ENCODE measurements around the gene PLAAT5. TPM values are rescaled to one million over a fixed set of nuclear protein-coding genes. Genes with fewer than 3 reads are reported as not detected.
"Not testable (repeated sequence)": the region's sequence is repeated elsewhere in the genome, so short reads cannot be mapped to it uniquely, and the experiment has no call there.

The PLAAT5 gene
- total and polyA plus RNA-seq, 9 donors: 1.5 to 35.0 (median 3.8) TPM

DNA sequence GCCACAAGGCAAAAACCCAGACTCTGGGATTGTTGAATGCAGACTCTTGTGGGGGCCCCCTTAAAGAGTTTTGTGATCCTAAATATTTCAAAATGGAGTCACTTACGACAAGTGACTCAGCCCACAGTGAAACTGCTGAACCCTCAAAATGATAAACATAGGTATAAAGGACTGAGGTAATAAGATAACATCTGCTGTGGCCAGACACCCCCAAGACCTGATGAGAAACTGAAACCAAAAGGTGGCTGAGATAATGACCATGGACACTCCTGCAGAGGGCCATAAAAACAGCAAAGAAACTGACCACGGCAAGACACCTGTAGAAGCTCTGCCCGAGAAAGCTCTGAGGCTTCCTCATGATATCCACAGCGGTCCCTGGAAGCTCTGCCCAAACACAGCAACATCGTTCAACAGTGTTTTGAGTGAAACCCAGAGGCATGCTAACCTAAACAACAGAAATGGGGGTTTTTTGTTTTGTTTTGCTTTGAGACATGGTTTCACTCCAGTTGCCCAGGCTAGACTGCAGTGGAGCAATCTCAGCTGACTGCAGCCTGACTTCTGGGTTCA lies 44.0 kb upstream of the PLAAT5 start:
- intact Hi-C loops (cut with DNase I): no loop called here
- DNase-seq: no peak
- WGBS, 3 donors: 83 to 86% (median 85%) methylated on average over 5 of the region's 5 CpGs
- TF ChIP-seq EP300 (IDR thresholded peaks at IDR 0.05): no peak
- no peak for TF ChIP-seq POLR2A (IDR thresholded peaks at IDR 0.05)
- no peak for TF ChIP-seq CTCF (IDR thresholded peaks at IDR 0.05)
- Histone ChIP-seq H3K4me3 (no peak overlapping the region), H3K9me3 (no peaks in the 10 kb centered on the region), H3K4me1 (ENCODE audit: insufficient read depth) (peaks cover 23% of the 10 kb centered on the region), H3K27me3 (no peaks in the 10 kb centered on the region), H3K36me3 (no peaks in the 10 kb centered on the region), H3K27ac (no peak overlapping the region)

DNA sequence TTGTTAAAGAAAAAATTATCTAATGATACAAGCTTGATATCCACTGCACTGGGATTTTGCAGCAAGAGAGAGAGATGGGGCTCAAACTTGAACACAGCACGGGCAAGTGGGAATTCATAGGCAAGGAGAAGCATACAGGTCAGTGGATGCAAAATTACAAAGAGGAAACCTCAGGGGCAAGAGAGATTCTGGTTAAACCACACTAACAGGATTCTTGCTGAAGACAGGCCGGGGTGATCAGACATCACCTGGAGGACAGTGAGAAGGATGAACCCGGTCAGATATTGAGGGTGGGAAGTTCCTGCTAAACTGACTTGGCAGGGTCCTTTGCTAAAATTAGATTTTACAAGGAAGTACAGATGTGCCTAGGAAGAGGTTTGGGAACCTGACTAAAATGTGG lies 43.1 kb upstream of the PLAAT5 start:
- Histone ChIP-seq H3K4me3 (no peak overlapping the region), H3K27me3 (no peaks in the 10 kb centered on the region), H3K9me3 (no peaks in the 10 kb centered on the region), H3K27ac (no peak overlapping the region), H3K4me1 (ENCODE audit: insufficient read depth) (peaks cover 20% of the 10 kb centered on the region), H3K36me3 (no peaks in the 10 kb centered on the region)
- intact Hi-C loops (cut with DNase I): no loop called here
- TF ChIP-seq POLR2A (IDR thresholded peaks at IDR 0.05) (no peak), CTCF (IDR thresholded peaks at IDR 0.05) (no peak), EP300 (IDR thresholded peaks at IDR 0.05) (no peak)
- 81 to 84% (median 84%) methylated on average over 3 of the region's 3 CpGs for WGBS, 3 donors
- DNase-seq: no peak

DNA sequence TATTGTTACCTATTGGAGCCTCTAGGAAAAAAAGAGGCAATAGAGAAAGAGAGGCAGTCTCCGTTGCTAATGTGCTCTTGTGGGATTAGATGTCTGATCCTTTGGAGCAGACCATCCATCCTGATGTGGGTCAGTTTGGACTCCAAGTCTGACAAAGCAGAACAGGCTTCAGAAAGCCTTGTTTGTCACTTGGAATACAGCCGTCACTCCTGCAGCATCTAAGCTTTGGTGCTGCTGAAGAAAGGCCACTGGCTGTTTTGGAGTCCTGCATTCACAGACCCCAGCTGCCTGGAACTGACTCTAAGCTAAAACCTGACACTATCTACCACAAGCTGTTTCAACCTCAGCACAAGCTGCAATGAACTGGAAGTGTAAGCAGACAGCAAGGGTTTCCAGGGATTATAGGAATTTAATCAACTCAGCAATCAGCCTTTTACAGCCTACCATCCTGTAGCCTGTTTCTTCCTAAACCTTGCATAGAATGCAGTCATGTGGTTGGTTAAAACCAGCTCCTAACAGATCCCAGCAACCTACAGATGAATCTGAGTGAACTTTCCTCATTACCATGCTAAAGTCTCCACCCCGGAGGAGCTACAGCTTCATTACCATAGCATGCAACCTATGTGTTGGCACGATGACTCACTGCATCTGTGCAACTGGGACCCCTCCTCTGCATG lies 42.0 kb upstream of the PLAAT5 start:
- H3K27ac ChIP-seq: no peak overlapping the region
- 79 to 88% (median 83%) methylated on average over 4 of the region's 4 CpGs for WGBS, 3 donors
- peaks cover 10% of the 10 kb centered on the region for H3K4me1 ChIP-seq (ENCODE audit: insufficient read depth)
- H3K9me3 ChIP-seq: no peaks in the 10 kb centered on the region
- TF ChIP-seq POLR2A (IDR thresholded peaks at IDR 0.05) (no peak), EP300 (IDR thresholded peaks at IDR 0.05) (no peak), CTCF (IDR thresholded peaks at IDR 0.05) (no peak)
- no peak for DNase-seq
- intact Hi-C loops (cut with DNase I): no loop called here
- no peaks in the 10 kb centered on the region for H3K27me3 ChIP-seq
- no peak overlapping the region for H3K4me3 ChIP-seq
- no peaks in the 10 kb centered on the region for H3K36me3 ChIP-seq

GRCh38 chr11:63532117-63532516 lies 41.1 kb upstream of the PLAAT5 start:
- TF ChIP-seq EP300 (IDR thresholded peaks at IDR 0.05) (no peak), POLR2A (IDR thresholded peaks at IDR 0.05) (no peak), CTCF (IDR thresholded peaks at IDR 0.05) (no peak)
- Histone ChIP-seq H3K27ac (no peak overlapping the region), H3K27me3 (no peaks in the 10 kb centered on the region), H3K36me3 (no peaks in the 10 kb centered on the region), H3K9me3 (no peaks in the 10 kb centered on the region), H3K4me1 (ENCODE audit: insufficient read depth) (peaks cover 6% of the 10 kb centered on the region), H3K4me3 (no peak overlapping the region)
- intact Hi-C loops (cut with DNase I): no loop called here
- no peak for DNase-seq
- WGBS, 3 donors: 88 to 91% (median 88%) methylated on average over 2 of the region's 2 CpGs

DNA sequence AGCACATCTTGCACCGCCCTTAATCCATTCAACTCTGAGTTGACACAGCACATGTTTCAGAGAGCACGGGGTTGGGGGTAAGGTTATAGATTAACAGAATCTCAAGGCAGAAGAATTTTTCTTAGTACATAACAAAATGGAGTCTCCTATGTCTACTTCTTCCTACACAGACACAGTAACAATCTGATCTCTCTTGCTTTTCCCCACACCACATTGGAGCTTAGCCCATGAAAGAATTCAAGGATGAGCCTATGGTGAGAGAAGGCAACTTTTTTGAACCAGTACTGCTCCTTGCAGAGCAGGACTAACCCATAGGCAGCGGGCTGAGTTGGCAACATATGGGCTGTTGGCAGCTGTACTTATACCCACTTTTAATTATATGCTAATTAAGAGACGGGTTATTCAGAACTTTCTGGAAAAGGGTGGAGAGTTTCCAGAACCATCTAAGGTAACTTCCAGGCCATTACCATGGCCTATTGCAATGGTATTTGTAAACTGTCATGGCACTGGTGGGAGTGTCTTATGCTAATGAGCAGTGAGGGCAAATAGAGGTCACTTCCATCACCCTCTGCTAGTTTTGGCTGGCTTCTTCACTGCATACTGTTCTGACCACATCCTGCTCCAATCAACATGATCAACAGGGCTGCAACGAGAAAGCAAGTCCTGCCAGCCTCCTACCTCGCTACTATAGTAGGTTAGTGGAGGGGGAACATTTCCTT lies 40.3 kb upstream of the PLAAT5 start:
- H3K9me3 ChIP-seq, DNase-seq: not testable (repeated sequence)
- WGBS, 3 donors: 63 to 67% (median 64%) methylated on average over 4 to 6 of the region's 6 CpGs

More for the DNA sequence above, 40.3 kb upstream of the PLAAT5 start:
- H3K4me1 ChIP-seq (ENCODE audit: insufficient read depth); intact Hi-C loops (cut with DNase I); H3K27ac ChIP-seq; H3K36me3 ChIP-seq; H3K4me3 ChIP-seq; H3K27me3 ChIP-seq: not testable (repeated sequence)
